Right kidney (tissue), 1 donor: ENCODE measurements around the gene KLHL11.
"Not testable (repeated sequence)": the region's sequence is repeated elsewhere in the genome, so short reads cannot be mapped to it uniquely, and the experiment has no call there.

ENCODE experiments used
- DNase-seq: peaks from one replicate; pipeline ENCODE4 v3.0.0-alpha.2; 2016

Gene KLHL11

GRCh38 chr17:41888332-41888965 is 23.2 kb upstream of the KLHL11 start:
- no peak for DNase-seq

- peak; percentile 9 for DNase-seq
These were observed 20.5 kb upstream of the KLHL11 start for GRCh38 chr17:41885733-41886132.

- DNase-seq = no peak
These were observed 17.5 kb upstream of the KLHL11 start for GRCh38 chr17:41882756-41883155.

GRCh38 chr17:41880130-41880529 is 14.9 kb upstream of the KLHL11 start:
- no peak for DNase-seq

GRCh38 chr17:41874293-41874670 is 9.1 kb upstream of the KLHL11 start:
- not testable (repeated sequence) for DNase-seq

GRCh38 chr17:41873559-41874292 is 8.5 kb upstream of the KLHL11 start:
- DNase-seq = no peak

GRCh38 chr17:41871789-41872188 is 6.6 kb upstream of the KLHL11 start:
- no peak for DNase-seq

- no peak for DNase-seq
These were observed 5.4 kb upstream of the KLHL11 start for GRCh38 chr17:41870627-41871026.

GRCh38 chr17:41870097-41870496 is 4.9 kb upstream of the KLHL11 start:
- no peak for DNase-seq

- no peak for DNase-seq
These were observed 4.2 kb upstream of the KLHL11 start for GRCh38 chr17:41869426-41869825.

GRCh38 chr17:41868568-41868967 is 3.3 kb upstream of the KLHL11 start:
- no peak for DNase-seq

- DNase-seq = no peak
These were observed 322 bp upstream of the KLHL11 start for GRCh38 chr17:41865596-41865893.

- no peak for DNase-seq
These were observed 756 bp downstream of the KLHL11 start for GRCh38 chr17:41864498-41864835.

- DNase-seq = no peak
These were observed 2.0 kb downstream of the KLHL11 start for GRCh38 chr17:41863074-41863848.

- DNase-seq = no peak
These were observed 4.8 kb downstream of the KLHL11 start for GRCh38 chr17:41860254-41860931.

- DNase-seq = not testable (repeated sequence)
These were observed 13.8 kb downstream of the KLHL11 start for GRCh38 chr17:41851382-41851781.

- no peak for DNase-seq
These were observed 15.8 kb downstream of the KLHL11 start for GRCh38 chr17:41849251-41849990.

- DNase-seq = no peak
These were observed 16.4 kb downstream of the KLHL11 start for GRCh38 chr17:41848788-41849187.

GRCh38 chr17:41844971-41845370 is 20.3 kb downstream of the KLHL11 start:
- DNase-seq = no peak

- not testable (repeated sequence) for DNase-seq
These were observed 24.4 kb downstream of the KLHL11 start for GRCh38 chr17:41840781-41841180.

GRCh38 chr17:41839448-41839847 is 25.8 kb downstream of the KLHL11 start:
- not testable (repeated sequence) for DNase-seq

GRCh38 chr17:41837761-41838538 is 27.3 kb downstream of the KLHL11 start, which contains the start of gene KLHL10:
KLHL10 (plus strand) TSS chr17:41837825; CDS start chr17:41837933, 108 bp downstream.
- no peak for DNase-seq
